A673 (cell line): Measurements from ENCODE around the gene SND1. TPM values are rescaled to one million over a fixed set of nuclear protein-coding genes. Genes with fewer than 3 reads are reported as not detected.

Experiments used
- BruUV-seq: library from RNA; stranded (reverse); fragments of 400-500 nt; replicated peaks from 2 replicates; lab custom pipeline; 2021; lab: Mats Ljungman, UMichigan
- CTCF ChIA-PET: fragments of 300-600 bp; sonication (Branson Sonifier 250); formaldehyde crosslinking; loops from one replicate; lab custom pipeline; 2022; ENCODE audit warnings: antibody characterized with exemption; lab: Charles Lee
- POLR2A ChIA-PET: fragments of 300-600 bp; sonication (Branson Sonifier 250); formaldehyde crosslinking; loops from one replicate; lab custom pipeline; 2022; ENCODE audit warnings: antibody characterized with exemption; ENCODE audit not compliant: low non-redundant PET; lab: Charles Lee
- DNase-seq: peaks from one replicate; pipeline ENCODE4 v3.0.0-alpha.2; 2015; ENCODE audit warnings: low spot score
- H3K27ac ChIP-seq: fragments of 200-600 bp; sonication (generic); 2 replicates; pipeline ENCODE4 v1.5.1; 2016; ENCODE audit warnings: mixed run types, low read depth, mild to moderate bottlenecking, mixed read lengths, antibody characterized with exemption, low read length; ENCODE audit not compliant: poor library complexity, severe bottlenecking
- H3K27me3 ChIP-seq: fragments of 200-600 bp; sonication (generic); replicated peaks from 2 replicates; pipeline ENCODE4 v1.6.1; 2017; ENCODE audit warnings: mixed run types, low read depth, mild to moderate bottlenecking, mixed read lengths, antibody characterized with exemption, low read length; ENCODE audit not compliant: insufficient read depth, poor library complexity
- H3K36me3 ChIP-seq: fragments of 200-600 bp; sonication (generic); 2 replicates; pipeline ENCODE4 v1.6.1; 2016; ENCODE audit warnings: mixed run types, mild to moderate bottlenecking, mixed read lengths, antibody characterized with exemption, low read length; ENCODE audit not compliant: insufficient read depth, poor library complexity, severe bottlenecking
- H3K4me1 ChIP-seq: fragments of 200-600 bp; sonication (generic); 2 replicates; pipeline ENCODE4 v1.6.1; 2017; ENCODE audit warnings: mixed run types, mild to moderate bottlenecking, mixed read lengths, antibody characterized with exemption, low read length; ENCODE audit not compliant: insufficient read depth, poor library complexity, severe bottlenecking
- H3K4me3 ChIP-seq: fragments of 200-600 bp; sonication (generic); 2 replicates; pipeline ENCODE4 v1.5.1; 2016; ENCODE audit warnings: low read depth, mixed run types, mild to moderate bottlenecking, mixed read lengths, low read length; ENCODE audit not compliant: poor library complexity, severe bottlenecking
- H3K9me3 ChIP-seq: fragments of 200-600 bp; sonication (generic); 2 replicates; pipeline ENCODE4 v1.6.1; 2016; ENCODE audit warnings: mixed run types, low read depth, mild to moderate bottlenecking, mixed read lengths, antibody characterized with exemption, low read length; ENCODE audit not compliant: poor library complexity, severe bottlenecking
- CTCF ChIP-seq: fragments of 300-800, 200-600 bp; sonication (generic); conservative IDR thresholded peaks from 2 replicates; pipeline ENCODE4 v1.5.1; 2017; ENCODE audit warnings: low read depth, mild to moderate bottlenecking, antibody characterized with exemption, low read length, moderate library complexity, mixed read lengths
- EZH2 ChIP-seq: fragments of 200-600 bp; sonication (generic); IDR thresholded peaks from 2 replicates; pipeline ENCODE4 v1.6.1; 2017; ENCODE audit warnings: borderline replicate concordance, low read depth, mild to moderate bottlenecking, mixed read lengths, antibody characterized with exemption, low read length; ENCODE audit not compliant: poor library complexity, severe bottlenecking
- intact Hi-C: fragments of 100-400 bp; cut with micrococcal nuclease; formaldehyde crosslinking; loops from one replicate; pipeline ENCODE4 v1.10.0; 2022; ENCODE audit not compliant: unreplicated experiment
- total RNA-seq: library from RNA; stranded (reverse); gene quantifications from 2 replicates; pipeline ENCODE4 v1.2.3, GENCODE V29; 2021

The SND1 gene
- total RNA-seq, 1 experiment from 2014 or later = 177 TPM

- POLR2A ChIA-PET = no interaction called here
- Histone ChIP-seq H3K4me3 (no peak overlapping the region), H3K9me3 (no peaks in the 10 kb centered on the region), H3K27ac (no peak overlapping the region), H3K4me1 (no peaks in the 10 kb centered on the region), H3K27me3 (no peaks in the 10 kb centered on the region), H3K36me3 (no peaks in the 10 kb centered on the region)
- no peak for DNase-seq
- BruUV-seq = no TSS peak
- no peak for TF ChIP-seq CTCF
- no peak for TF ChIP-seq EZH2
- intact Hi-C loops = no loop called here
- CTCF ChIA-PET = interaction anchor here (0.8 kb wide), 1 partner anchor 276 kb away, joined by 3 read pairs; no protein-coding TSS in a partner anchor
Measured at GRCh38 chr7:128067983-128068382, 416.0 kb downstream of the SND1 start.

- no peaks in the 10 kb centered on the region for H3K36me3 ChIP-seq
- no peak overlapping the region for H3K4me3 ChIP-seq
- ChIA-PET POLR2A (no interaction called here), CTCF (interaction anchor here (0.8 kb wide), 1 partner anchor 275 kb away, joined by 3 read pairs; no protein-coding TSS in a partner anchor)
- intact Hi-C loops = no loop called here
- TF ChIP-seq EZH2 (no peak), CTCF (no peak)
- BruUV-seq = no TSS peak
- H3K4me1 ChIP-seq = peaks cover 4% of the 10 kb centered on the region
- no peaks in the 10 kb centered on the region for H3K9me3 ChIP-seq
- no peaks in the 10 kb centered on the region for H3K27me3 ChIP-seq
- no peak overlapping the region for H3K27ac ChIP-seq
- no peak for DNase-seq
Measured at GRCh38 chr7:128068785-128069184, 416.8 kb downstream of the SND1 start.

- TF ChIP-seq EZH2 (no peak), CTCF (no peak)
- intact Hi-C loops = no loop called here
- POLR2A ChIA-PET = no interaction called here
- no peaks in the 10 kb centered on the region for H3K36me3 ChIP-seq
- H3K27me3 ChIP-seq = no peaks in the 10 kb centered on the region
- no peaks in the 10 kb centered on the region for H3K9me3 ChIP-seq
- H3K27ac ChIP-seq = no peak overlapping the region
- no TSS peak for BruUV-seq
- no peak for DNase-seq
- peaks cover 13% of the 10 kb centered on the region for H3K4me1 ChIP-seq
- H3K4me3 ChIP-seq = no peak overlapping the region
- CTCF ChIA-PET = no interaction called here
Measured at GRCh38 chr7:128069373-128070364, 417.7 kb downstream of the SND1 start.
